ENCODE measurements around the gene DHX8. TPM values are rescaled to one million over a fixed set of nuclear protein-coding genes. Genes with fewer than 3 reads are reported as not detected.

The DHX8 gene
- total and polyA plus RNA-seq, 10 of the 15 experiments (the other 5 are each of a cell fraction or from before 2014, with no cell fraction given): 27.6 to 50.4 (median 35.7) TPM

GRCh38 chr17:43554857-43555256 is 71.1 kb downstream of the DHX8 start:
- no peaks in the 10 kb centered on the region; the same call in 1 of the 2 replicates for H3K4me1 ChIP-seq (ENCODE audit: control insufficient read depth, insufficient read depth, low read length)
- FAIRE-seq: no peak
- no peak overlapping the region for H2AFZ ChIP-seq (ENCODE audit: control insufficient read depth, low read depth, low read length)
- H3K79me2 ChIP-seq (ENCODE audit: control insufficient read depth, insufficient read depth, low read length): no peaks in the 10 kb centered on the region
- BruUV-seq (replicated peaks): no TSS peak
- 44% methylated on average over 6 of the region's 6 CpGs for WGBS (ENCODE audit: insufficient coverage, insufficient replicate concordance, low lambda C conversion rate, missing lambda C conversion rate)
- SMC1A ChIA-PET (ENCODE audit: uncharacterized antibody, unreplicated experiment): interaction anchor here (1.2 kb wide), 1 partner anchor 8 kb away, joined by 4 read pairs; no protein-coding TSS in a partner anchor
- CTCF ChIA-PET: interaction anchor here (1.5 kb wide), 1 partner anchor 35 kb away, joined by 3 read pairs; no protein-coding TSS in a partner anchor
- H3K36me3 ChIP-seq (ENCODE audit: control insufficient read depth in 2 of 2, insufficient read depth in 2 of 2, low read length in 1 of 2): no peaks in the 10 kb centered on the region
- no peak overlapping the region for H3K9ac ChIP-seq (ENCODE audit: control insufficient read depth, insufficient read depth, low read length)
- DNase-seq (ENCODE audit: low read depth, low spot score): no peak
- in situ Hi-C loops (cut with MboI) (no loop called here), intact Hi-C loops (cut with micrococcal nuclease; ENCODE audit: unreplicated experiment) (no loop called here)
- no peak for TF ChIP-seq SUZ12 (IDR thresholded peaks at IDR 0.05; ENCODE audit: unreplicated experiment)
- TF ChIP-seq MEF2A (IDR thresholded peaks at IDR 0.05; ENCODE audit: insufficient read depth, low read depth, low read length): no peak
- TF ChIP-seq IRF4 (IDR thresholded peaks at IDR 0.05; ENCODE audit: low read depth, low read length): no peak
- no peak for TF ChIP-seq MAX (IDR thresholded peaks at IDR 0.05; ENCODE audit: low read depth, low read length)
- TF ChIP-seq BCL3 (IDR thresholded peaks at IDR 0.05; ENCODE audit: borderline replicate concordance, insufficient read depth, low read depth, low read length, poor library complexity, severe bottlenecking): no peak
- no peak for TF ChIP-seq ZBTB40 (IDR thresholded peaks at IDR 0.05; ENCODE audit: borderline replicate concordance)
- TF ChIP-seq HDGF (IDR thresholded peaks at IDR 0.05): no peak
- TF ChIP-seq YBX1 (IDR thresholded peaks at IDR 0.05): no peak
- TF ChIP-seq ATF7 (IDR thresholded peaks at IDR 0.05; ENCODE audit: low read depth): no peak
- TF ChIP-seq KAT2A (conservative IDR thresholded peaks at IDR 0.05; ENCODE audit: control insufficient read depth, low read depth, low read length): no peak
- TF ChIP-seq SRF (IDR thresholded peaks at IDR 0.05; ENCODE audit: low read depth in 2 of 2, low read length in 2 of 2): no peak
- TF ChIP-seq NBN (IDR thresholded peaks at IDR 0.05): no peak
- no peak for TF ChIP-seq HCFC1 (IDR thresholded peaks at IDR 0.05; ENCODE audit: low read length)
- TF ChIP-seq RUNX3 (IDR thresholded peaks at IDR 0.05; ENCODE audit: low read length): no peak
- TF ChIP-seq, protein P1, sequence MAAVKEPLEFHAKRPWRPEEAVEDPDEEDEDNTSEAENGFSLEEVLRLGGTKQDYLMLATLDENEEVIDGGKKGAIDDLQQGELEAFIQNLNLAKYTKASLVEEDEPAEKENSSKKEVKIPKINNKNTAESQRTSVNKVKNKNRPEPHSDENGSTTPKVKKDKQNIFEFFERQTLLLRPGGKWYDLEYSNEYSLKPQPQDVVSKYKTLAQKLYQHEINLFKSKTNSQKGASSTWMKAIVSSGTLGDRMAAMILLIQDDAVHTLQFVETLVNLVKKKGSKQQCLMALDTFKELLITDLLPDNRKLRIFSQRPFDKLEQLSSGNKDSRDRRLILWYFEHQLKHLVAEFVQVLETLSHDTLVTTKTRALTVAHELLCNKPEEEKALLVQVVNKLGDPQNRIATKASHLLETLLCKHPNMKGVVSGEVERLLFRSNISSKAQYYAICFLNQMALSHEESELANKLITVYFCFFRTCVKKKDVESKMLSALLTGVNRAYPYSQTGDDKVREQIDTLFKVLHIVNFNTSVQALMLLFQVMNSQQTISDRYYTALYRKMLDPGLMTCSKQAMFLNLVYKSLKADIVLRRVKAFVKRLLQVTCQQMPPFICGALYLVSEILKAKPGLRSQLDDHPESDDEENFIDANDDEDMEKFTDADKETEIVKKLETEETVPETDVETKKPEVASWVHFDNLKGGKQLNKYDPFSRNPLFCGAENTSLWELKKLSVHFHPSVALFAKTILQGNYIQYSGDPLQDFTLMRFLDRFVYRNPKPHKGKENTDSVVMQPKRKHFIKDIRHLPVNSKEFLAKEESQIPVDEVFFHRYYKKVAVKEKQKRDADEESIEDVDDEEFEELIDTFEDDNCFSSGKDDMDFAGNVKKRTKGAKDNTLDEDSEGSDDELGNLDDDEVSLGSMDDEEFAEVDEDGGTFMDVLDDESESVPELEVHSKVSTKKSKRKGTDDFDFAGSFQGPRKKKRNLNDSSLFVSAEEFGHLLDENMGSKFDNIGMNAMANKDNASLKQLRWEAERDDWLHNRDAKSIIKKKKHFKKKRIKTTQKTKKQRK (IDR thresholded peaks at IDR 0.05; ENCODE audit: low read depth, low read length): no peak
- no peak for TF ChIP-seq SIN3A (IDR thresholded peaks at IDR 0.05; ENCODE audit: low read depth, low read length)
- no peak overlapping the region for H3K4me3 ChIP-seq
- H4K20me1 ChIP-seq (ENCODE audit: control insufficient read depth, insufficient read depth): no peaks in the 10 kb centered on the region
- no peak for ATAC-seq
- no peak overlapping the region for H3K4me2 ChIP-seq (ENCODE audit: control insufficient read depth, insufficient read depth)
- H3K9me3 ChIP-seq (replicated peaks; ENCODE audit: control insufficient read depth, insufficient read depth, low read length): no peaks in the 10 kb centered on the region
- POLR2A ChIA-PET: interaction anchor here (0.6 kb wide), 1 partner anchor 694 kb away, joined by 4 read pairs; no protein-coding TSS in a partner anchor
- H3K27ac ChIP-seq (ENCODE audit: control insufficient read depth, insufficient read depth): no peak overlapping the region
- RAD21 ChIA-PET (ENCODE audit: unreplicated experiment): interaction anchor here (1.3 kb wide), 1 partner anchor 21 kb away, joined by 3 read pairs; no protein-coding TSS in a partner anchor
- H3K27me3 ChIP-seq (replicated peaks in 1 of 2; ENCODE audit: control insufficient read depth in 2 of 2, insufficient read depth in 2 of 2, low read length in 1 of 2): no peaks in the 10 kb centered on the region
